WTC11 (cell line): ENCODE data around the gene LRP3.

ENCODE experiments used
- TF ChIP-seq, protein P1 (sequence below): sonication (generic); formaldehyde crosslinking; IDR thresholded peaks from 2 replicates; pipeline ENCODE4 v1.8.1; 2022; ENCODE audit warnings: missing genetic modification reagents, borderline replicate concordance
- TF ChIP-seq, protein P2 (sequence below): fragments of 250-450 bp; sonication (Bioruptor Pico); IDR thresholded peaks from 2 replicates; pipeline ENCODE4 v1.9.0; 2021; ENCODE audit warnings: moderate library complexity, mild to moderate bottlenecking, inconsistent platforms, borderline replicate concordance
- TF ChIP-seq, protein P3 (sequence below): fragments of 200-600 bp; IDR thresholded peaks from 2 replicates; pipeline ENCODE4 v1.8.0; 2022; ENCODE audit warnings: antibody characterized with exemption
- TF ChIP-seq, protein P4 (sequence below): fragments of 250-450 bp; sonication (Bioruptor Pico); IDR thresholded peaks from 2 replicates; pipeline ENCODE4 v1.8.0; 2021; ENCODE audit warnings: mild to moderate bottlenecking

DNA sequence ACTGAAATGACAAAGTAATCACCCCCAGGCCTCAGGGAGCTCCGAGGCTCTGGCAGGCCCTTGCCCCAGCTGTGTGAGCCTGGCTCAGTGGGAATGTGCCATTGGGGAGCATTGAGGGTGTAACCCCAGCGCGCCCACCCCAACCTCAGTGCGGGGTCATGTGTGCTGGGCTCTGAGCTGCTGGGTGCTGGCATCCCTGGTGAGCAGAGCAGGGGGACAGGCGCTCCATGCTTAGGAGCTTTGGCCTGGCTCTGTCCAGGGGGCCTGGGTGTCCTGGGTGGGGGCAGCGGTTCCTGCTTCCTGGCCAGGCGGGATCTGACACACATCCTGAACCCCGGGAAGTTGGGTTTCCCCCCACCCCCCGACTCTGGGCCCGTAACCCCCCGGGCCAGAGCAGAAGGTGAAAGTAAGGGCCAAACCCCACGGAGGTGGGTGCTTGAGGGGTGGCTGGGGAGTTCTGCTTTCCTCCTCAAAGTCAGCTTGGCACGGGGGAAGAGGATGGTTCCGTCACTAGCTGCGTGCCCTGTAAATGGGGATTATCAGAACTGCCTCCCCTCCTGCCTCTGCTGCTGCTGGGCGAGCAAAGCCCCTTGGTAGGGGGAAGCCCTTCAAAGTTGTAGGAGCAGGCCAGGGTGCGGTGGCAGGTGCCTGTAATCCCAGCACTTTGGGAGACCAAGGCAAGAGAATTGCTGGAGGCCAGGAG, 1.7 kb downstream of the LRP3 start:
- TF ChIP-seq, protein P1, sequence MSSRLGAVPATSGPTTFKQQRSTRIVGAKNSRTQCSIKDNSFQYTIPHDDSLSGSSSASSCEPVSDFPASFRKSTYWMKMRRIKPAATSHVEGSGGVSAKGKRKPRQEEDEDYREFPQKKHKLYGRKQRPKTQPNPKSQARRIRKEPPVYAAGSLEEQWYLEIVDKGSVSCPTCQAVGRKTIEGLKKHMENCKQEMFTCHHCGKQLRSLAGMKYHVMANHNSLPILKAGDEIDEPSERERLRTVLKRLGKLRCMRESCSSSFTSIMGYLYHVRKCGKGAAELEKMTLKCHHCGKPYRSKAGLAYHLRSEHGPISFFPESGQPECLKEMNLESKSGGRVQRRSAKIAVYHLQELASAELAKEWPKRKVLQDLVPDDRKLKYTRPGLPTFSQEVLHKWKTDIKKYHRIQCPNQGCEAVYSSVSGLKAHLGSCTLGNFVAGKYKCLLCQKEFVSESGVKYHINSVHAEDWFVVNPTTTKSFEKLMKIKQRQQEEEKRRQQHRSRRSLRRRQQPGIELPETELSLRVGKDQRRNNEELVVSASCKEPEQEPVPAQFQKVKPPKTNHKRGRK (CRISPR knock-in tag), result no peak
- TF ChIP-seq, protein P2, sequence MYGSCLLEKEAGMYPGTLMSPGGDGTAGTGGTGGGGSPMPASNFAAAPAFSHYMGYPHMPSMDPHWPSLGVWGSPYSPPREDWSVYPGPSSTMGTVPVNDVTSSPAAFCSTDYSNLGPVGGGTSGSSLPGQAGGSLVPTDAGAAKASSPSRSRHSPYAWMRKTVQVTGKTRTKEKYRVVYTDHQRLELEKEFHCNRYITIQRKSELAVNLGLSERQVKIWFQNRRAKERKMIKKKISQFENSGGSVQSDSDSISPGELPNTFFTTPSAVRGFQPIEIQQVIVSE, result no peak
- TF ChIP-seq, protein P3, sequence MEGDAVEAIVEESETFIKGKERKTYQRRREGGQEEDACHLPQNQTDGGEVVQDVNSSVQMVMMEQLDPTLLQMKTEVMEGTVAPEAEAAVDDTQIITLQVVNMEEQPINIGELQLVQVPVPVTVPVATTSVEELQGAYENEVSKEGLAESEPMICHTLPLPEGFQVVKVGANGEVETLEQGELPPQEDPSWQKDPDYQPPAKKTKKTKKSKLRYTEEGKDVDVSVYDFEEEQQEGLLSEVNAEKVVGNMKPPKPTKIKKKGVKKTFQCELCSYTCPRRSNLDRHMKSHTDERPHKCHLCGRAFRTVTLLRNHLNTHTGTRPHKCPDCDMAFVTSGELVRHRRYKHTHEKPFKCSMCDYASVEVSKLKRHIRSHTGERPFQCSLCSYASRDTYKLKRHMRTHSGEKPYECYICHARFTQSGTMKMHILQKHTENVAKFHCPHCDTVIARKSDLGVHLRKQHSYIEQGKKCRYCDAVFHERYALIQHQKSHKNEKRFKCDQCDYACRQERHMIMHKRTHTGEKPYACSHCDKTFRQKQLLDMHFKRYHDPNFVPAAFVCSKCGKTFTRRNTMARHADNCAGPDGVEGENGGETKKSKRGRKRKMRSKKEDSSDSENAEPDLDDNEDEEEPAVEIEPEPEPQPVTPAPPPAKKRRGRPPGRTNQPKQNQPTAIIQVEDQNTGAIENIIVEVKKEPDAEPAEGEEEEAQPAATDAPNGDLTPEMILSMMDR, result no peak
- TF ChIP-seq, protein P4, sequence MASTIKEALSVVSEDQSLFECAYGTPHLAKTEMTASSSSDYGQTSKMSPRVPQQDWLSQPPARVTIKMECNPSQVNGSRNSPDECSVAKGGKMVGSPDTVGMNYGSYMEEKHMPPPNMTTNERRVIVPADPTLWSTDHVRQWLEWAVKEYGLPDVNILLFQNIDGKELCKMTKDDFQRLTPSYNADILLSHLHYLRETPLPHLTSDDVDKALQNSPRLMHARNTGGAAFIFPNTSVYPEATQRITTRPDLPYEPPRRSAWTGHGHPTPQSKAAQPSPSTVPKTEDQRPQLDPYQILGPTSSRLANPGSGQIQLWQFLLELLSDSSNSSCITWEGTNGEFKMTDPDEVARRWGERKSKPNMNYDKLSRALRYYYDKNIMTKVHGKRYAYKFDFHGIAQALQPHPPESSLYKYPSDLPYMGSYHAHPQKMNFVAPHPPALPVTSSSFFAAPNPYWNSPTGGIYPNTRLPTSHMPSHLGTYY, result no peak
